Testis (tissue), 3 donors: ENCODE measurements around the gene RUNX1. TPM values are rescaled to one million over a fixed set of nuclear protein-coding genes. Genes with fewer than 3 reads are reported as not detected.

Source experiments
- DNase-seq: peaks from one replicate; pipeline ENCODE4 v3.0.0-alpha.2; 2019
- H3K27ac ChIP-seq, 2 donors: fragments of 200-600 bp; sonication (generic); one replicate each; pipeline ENCODE4 v1.5.1; 2019
- H3K27me3 ChIP-seq: fragments of 200-600 bp; sonication (generic); one replicate; pipeline ENCODE4 v1.5.1; 2019
- H3K36me3 ChIP-seq: fragments of 200-600 bp; sonication (generic); one replicate; pipeline ENCODE4 v1.5.1; 2017; ENCODE audit warnings: low read depth; ENCODE audit errors: missing control alignments
- H3K4me1 ChIP-seq: fragments of 200-600 bp; sonication (generic); one replicate; pipeline ENCODE4 v1.5.1; 2019
- H3K4me3 ChIP-seq, 2 donors: fragments of 200-600 bp; sonication (generic); one replicate each; pipeline ENCODE4 v1.5.1; 2017 to 2019
- H3K9me3 ChIP-seq: fragments of 200-600 bp; sonication (generic); one replicate; pipeline ENCODE4 v1.5.1; 2017
- CTCF ChIP-seq, 3 experiments: fragments of 450-650 bp in 2 of 3; fragments of 200-600 bp in 1 of 3; sonication (generic) in 1 of 3; IDR thresholded peaks; one replicate each; pipeline ENCODE4 v1.5.1; 2016 to 2019; ENCODE audit warnings: antibody characterized with exemption in 3 of 3, mild to moderate bottlenecking in 2 of 3, moderate library complexity in 1 of 3
- POLR2A ChIP-seq: fragments of 450-650 bp; IDR thresholded peaks from one replicate; pipeline ENCODE4 v1.6.1; 2017; ENCODE audit warnings: antibody characterized with exemption, mild to moderate bottlenecking, moderate library complexity
- whole genome bisulfite sequencing, 2 donors: methylation state at CpG; one replicate each; pipeline ENCODE4 v1.1.5; 2018; 5-methylcytosine and 5-hydroxymethylcytosine counted together
- intact Hi-C: fragments of 100-400 bp; cut with DNase I; formaldehyde crosslinking; loops from one replicate; pipeline ENCODE4 v1.15.1; 2023; ENCODE audit warnings: low total_unique reads
- polyA plus RNA-seq: library from polyadenylated mRNA; stranded (reverse); fragments of 350-450 nt; fragmentation: Illumina TruSeq; extraction: RNeasy Lipid Tissue Mini Kit (QIAGEN cat#74804); gene quantifications from one replicate; pipeline ENCODE4 v1.2.3, GENCODE V29; 2014; ENCODE audit warnings: low read depth, low replicate concordance; ENCODE audit not compliant: insufficient read depth
- total RNA-seq, 2 donors: library from RNA; depleted of rRNA; stranded (reverse); fragments of >200 nt; gene quantifications; one replicate each; pipeline ENCODE4 v1.2.3, GENCODE V29; 2016

The RUNX1 gene
- total and polyA plus RNA-seq, 3 donors from 2014 or later: 11.1 to 28.7 (median 24.3) TPM

- 89 to 97% methylated on average over 1 of the region's 1 CpG for WGBS, 2 donors
- TF ChIP-seq CTCF (IDR thresholded peaks at IDR 0.05): no peak
- TF ChIP-seq POLR2A: no peak
- DNase-seq: no peak
- no peaks in the 10 kb centered on the region for H3K9me3 ChIP-seq
- no peak overlapping the region for H3K27ac ChIP-seq
- intact Hi-C loops: no loop called here
- H3K27me3 ChIP-seq: no peaks in the 10 kb centered on the region
- H3K4me3 ChIP-seq: no peak overlapping the region
- no peaks in the 10 kb centered on the region for H3K4me1 ChIP-seq
- H3K36me3 ChIP-seq: no peaks in the 10 kb centered on the region
These were observed 286.3 kb downstream of the RUNX1 start for GRCh38 chr21:34762786-34763185.

GRCh38 chr21:34761758-34762330 lies 287.3 kb downstream of the RUNX1 start:
- no peak overlapping the region for H3K4me3 ChIP-seq
- WGBS, 2 donors: 85 to 89% methylated on average over 2 of the region's 2 CpGs
- DNase-seq: no peak
- H3K4me1 ChIP-seq: no peaks in the 10 kb centered on the region
- intact Hi-C loops: no loop called here
- TF ChIP-seq CTCF (IDR thresholded peaks at IDR 0.05) (no peak), POLR2A (no peak)
- H3K36me3 ChIP-seq: no peaks in the 10 kb centered on the region
- H3K9me3 ChIP-seq: no peaks in the 10 kb centered on the region
- no peaks in the 10 kb centered on the region for H3K27me3 ChIP-seq
- no peak overlapping the region for H3K27ac ChIP-seq

GRCh38 chr21:34754690-34755647 lies 294.1 kb downstream of the RUNX1 start:
- DNase-seq: no peak
- H3K27me3 ChIP-seq: no peaks in the 10 kb centered on the region
- 89 to 90% methylated on average over 19 of the region's 19 CpGs for WGBS, 2 donors
- no peak overlapping the region for H3K4me3 ChIP-seq
- TF ChIP-seq CTCF (IDR thresholded peaks at IDR 0.05) (no peak), POLR2A (no peak)
- H3K36me3 ChIP-seq: no peaks in the 10 kb centered on the region
- intact Hi-C loops: no loop called here
- no peaks in the 10 kb centered on the region for H3K9me3 ChIP-seq
- no peak overlapping the region for H3K27ac ChIP-seq
- H3K4me1 ChIP-seq: no peaks in the 10 kb centered on the region

GRCh38 chr21:34748862-34749261 lies 300.2 kb downstream of the RUNX1 start:
- H3K36me3 ChIP-seq: no peaks in the 10 kb centered on the region
- H3K9me3 ChIP-seq: no peaks in the 10 kb centered on the region
- H3K27me3 ChIP-seq: no peaks in the 10 kb centered on the region
- no peak overlapping the region for H3K4me3 ChIP-seq
- no peaks in the 10 kb centered on the region for H3K4me1 ChIP-seq
- WGBS, 2 donors: 62 to 76% methylated on average over 3 of the region's 3 CpGs
- no peak for DNase-seq
- TF ChIP-seq CTCF (IDR thresholded peaks at IDR 0.05) (no peak), POLR2A (no peak)
- intact Hi-C loops: loop anchor here (10.0 kb wide), 1 partner anchor 136 kb away; no protein-coding TSS in a partner anchor
- no peak overlapping the region for H3K27ac ChIP-seq
